ENCODE measurements around the gene MAD1L1. TPM values are rescaled to one million over a fixed set of nuclear protein-coding genes. Genes with fewer than 3 reads are reported as not detected.

The MAD1L1 gene
- total and polyA plus RNA-seq, 2 donors (not counting 3 experiments of a cell fraction or from before 2014, with no cell fraction given): 34.1 to 42.3 TPM

GRCh38 chr7:1848911-1849311, 383.8 kb downstream of the MAD1L1 start:
- no peaks in the 10 kb centered on the region for H3K27me3 ChIP-seq (ENCODE audit: control insufficient read depth in 2 of 2, insufficient read depth in 2 of 2, low read length in 2 of 2)
- no TSS peak for BruUV-seq (replicated peaks)
- no peaks in the 10 kb centered on the region for H3K9me3 ChIP-seq (replicated peaks; ENCODE audit: control insufficient read depth, insufficient read depth, low read length)
- no peaks in the 10 kb centered on the region for H3K9me1 ChIP-seq (replicated peaks; ENCODE audit: control insufficient read depth, extremely low read depth, insufficient read depth, low read length)
- TF ChIP-seq CTCF (IDR thresholded peaks at IDR 0.05; ENCODE audit: extremely low read depth in 1 of 2, insufficient read depth in 1 of 2, low read depth in 1 of 2, low read length in 2 of 2) (no peak), JUN (IDR thresholded peaks at IDR 0.05; ENCODE audit: borderline replicate concordance, insufficient read depth, insufficient read length, low read depth) (no peak), MAX (IDR thresholded peaks at IDR 0.05; ENCODE audit: insufficient read depth, insufficient read length) (no peak), MYC (IDR thresholded peaks at IDR 0.05; ENCODE audit: low read depth, low read length) (no peak), POLR2AphosphoS5 (IDR thresholded peaks at IDR 0.05; ENCODE audit: insufficient read depth, low read depth, low read length) (no peak), FOS (IDR thresholded peaks at IDR 0.05; ENCODE audit: borderline replicate concordance, insufficient read depth, low read length) (no peak), GATA2 (IDR thresholded peaks at IDR 0.05; ENCODE audit: insufficient read depth, insufficient read length, low read depth, low read length) (no peak), POLR2A (IDR thresholded peaks at IDR 0.05; ENCODE audit: low read depth, low read length) (no peak), EZH2 (IDR thresholded peaks at IDR 0.05; ENCODE audit: borderline replicate concordance, low read depth, low read length, severe bottlenecking) (no peak)
- no peak overlapping the region for H2AFZ ChIP-seq (ENCODE audit: low read depth, low read length)
- H3K4me2 ChIP-seq (ENCODE audit: insufficient read depth, low read length): no peak overlapping the region
- H4K20me1 ChIP-seq (replicated peaks; ENCODE audit: control insufficient read depth, extremely low read depth, insufficient read depth, low read length): no peaks in the 10 kb centered on the region
- DNase-seq (ENCODE audit: low read depth, low spot score) (no peak), FAIRE-seq (no peak)
- no peaks in the 10 kb centered on the region for H3K36me3 ChIP-seq (ENCODE audit: control insufficient read depth in 2 of 2, extremely low read depth in 1 of 2, insufficient read depth in 2 of 2, low read length in 2 of 2)
- dilution Hi-C loops (cut with MboI; ENCODE audit: extremely low pct_ligation_motif_present, low sequenced_read_pairs): no loop called here
- H3K4me3 ChIP-seq (replicated peaks in 1 of 3; ENCODE audit: insufficient read depth in 1 of 3, low read depth in 1 of 3, low read length in 3 of 3): no peak overlapping the region
- H3K4me1 ChIP-seq (ENCODE audit: control insufficient read depth, extremely low read depth, insufficient read depth, low read length): no peaks in the 10 kb centered on the region
- H3K79me2 ChIP-seq (ENCODE audit: control insufficient read depth, insufficient read depth, low read length): no peaks in the 10 kb centered on the region
- intact Hi-C loops (cut with micrococcal nuclease): no loop called here
- no peak overlapping the region for H3K9ac ChIP-seq (replicated peaks; ENCODE audit: extremely low read depth, insufficient read depth, low read length)
- ChIA-PET POLR2A (no interaction called here), CTCF (no interaction called here)
- no peak overlapping the region for H3K27ac ChIP-seq (ENCODE audit: insufficient read depth, low read depth, low read length)
